NCI-H1436 treated with DMSO at 0.1 percent for 48 hours (cell line): ENCODE data around the gene MTA1.

Experiments used
- DNase-seq: peaks from one replicate; lab custom pipeline; 2025; lab: John Stamatoyannopoulos, UW

MTA1 gene

DNA sequence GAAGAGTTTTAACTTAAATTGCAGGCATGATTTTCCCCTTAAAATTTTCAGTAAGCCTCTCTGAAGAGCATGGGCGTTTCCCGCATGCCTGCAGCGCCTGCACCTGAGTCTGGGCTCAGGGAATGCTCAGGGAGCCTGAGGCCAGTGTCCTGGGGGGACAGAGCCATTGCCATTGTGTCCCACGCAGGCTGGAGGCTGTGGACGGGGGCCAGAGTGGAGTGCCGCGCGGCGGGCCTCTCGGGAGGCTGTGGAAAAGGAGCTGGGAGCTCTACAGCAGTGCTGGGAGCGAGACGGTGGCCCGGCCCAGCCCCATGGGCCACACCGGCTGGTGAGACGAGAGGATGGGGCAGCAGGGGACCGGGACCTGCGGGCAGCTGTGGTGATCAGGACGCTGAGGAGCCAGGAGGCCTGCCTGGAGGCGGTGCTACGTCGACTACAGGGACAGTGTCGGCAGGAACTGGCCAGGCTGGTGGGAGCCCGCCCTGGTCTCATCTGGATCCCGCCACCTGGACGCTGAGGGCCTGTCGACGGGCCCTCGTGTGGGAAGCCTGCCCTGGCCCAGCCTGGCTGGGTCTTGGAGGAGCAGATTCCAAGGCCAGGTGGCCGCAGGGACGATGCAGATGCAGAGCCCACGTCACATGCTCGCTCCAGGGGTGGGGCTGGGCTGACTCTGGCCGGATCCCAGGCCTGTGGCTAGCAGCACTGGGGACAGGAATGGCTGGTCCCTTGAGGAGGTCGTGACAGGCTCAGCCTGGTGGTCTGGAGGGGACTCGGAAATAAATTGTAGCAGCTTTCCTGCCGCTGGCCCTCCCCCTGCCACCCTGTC, 79.0 kb downstream of the MTA1 start:
- DNase-seq = no peak

GRCh38 chr14:105499256-105500035, 79.8 kb downstream of the MTA1 start:
- DNase-seq = no peak

- DNase-seq = no peak
These were observed 80.6 kb downstream of the MTA1 start for GRCh38 chr14:105500036-105500725.

DNA sequence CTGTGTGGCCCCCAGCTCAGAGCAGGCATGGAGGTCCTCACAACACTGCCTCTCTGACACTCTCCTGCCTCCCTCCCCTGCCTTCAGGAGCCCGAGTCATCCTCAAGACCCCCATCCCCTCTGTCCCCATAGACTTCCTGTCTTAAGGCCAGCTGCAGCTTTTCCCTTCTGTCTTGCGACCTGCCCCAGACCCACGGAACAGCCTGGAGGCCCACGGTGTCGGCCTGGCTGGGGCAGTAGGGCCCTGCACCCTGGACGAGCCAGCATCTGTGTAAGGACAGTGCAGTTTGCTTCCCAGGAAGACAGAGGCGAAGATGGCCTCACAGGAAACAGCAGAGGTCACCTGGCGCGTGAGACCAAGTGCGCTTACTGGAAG, 81.1 kb downstream of the MTA1 start:
- no peak for DNase-seq

GRCh38 chr14:105501504-105502291, 82.1 kb downstream of the MTA1 start:
- no peak for DNase-seq

- DNase-seq = no peak
These were observed 83.0 kb downstream of the MTA1 start for GRCh38 chr14:105502446-105503295.

DNA sequence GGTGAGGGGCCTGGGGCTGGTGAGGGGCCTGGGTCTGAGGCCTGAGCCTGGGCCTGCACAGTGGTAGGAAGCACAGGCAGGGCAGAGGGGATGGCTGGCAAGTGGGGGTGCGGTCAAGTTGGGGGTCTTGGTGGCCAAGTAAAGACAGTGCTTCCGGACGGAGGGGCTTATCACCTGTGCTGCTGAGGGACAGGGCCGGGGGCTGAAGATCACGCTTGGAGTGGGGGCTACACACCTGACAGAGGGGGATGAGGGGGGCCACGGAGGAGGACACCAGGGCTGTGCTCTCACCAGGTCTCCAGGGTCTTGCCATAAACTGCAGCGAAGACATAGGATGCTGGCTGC, 83.6 kb downstream of the MTA1 start:
- no peak for DNase-seq

GRCh38 chr14:105503935-105504692, 84.5 kb downstream of the MTA1 start:
- DNase-seq = no peak

GRCh38 chr14:105505101-105505500, 85.5 kb downstream of the MTA1 start:
- DNase-seq = no peak

- no peak for DNase-seq
These were observed 87.6 kb downstream of the MTA1 start for GRCh38 chr14:105507247-105507646.

- no peak for DNase-seq
These were observed 88.4 kb downstream of the MTA1 start for GRCh38 chr14:105508069-105508468.

DNA sequence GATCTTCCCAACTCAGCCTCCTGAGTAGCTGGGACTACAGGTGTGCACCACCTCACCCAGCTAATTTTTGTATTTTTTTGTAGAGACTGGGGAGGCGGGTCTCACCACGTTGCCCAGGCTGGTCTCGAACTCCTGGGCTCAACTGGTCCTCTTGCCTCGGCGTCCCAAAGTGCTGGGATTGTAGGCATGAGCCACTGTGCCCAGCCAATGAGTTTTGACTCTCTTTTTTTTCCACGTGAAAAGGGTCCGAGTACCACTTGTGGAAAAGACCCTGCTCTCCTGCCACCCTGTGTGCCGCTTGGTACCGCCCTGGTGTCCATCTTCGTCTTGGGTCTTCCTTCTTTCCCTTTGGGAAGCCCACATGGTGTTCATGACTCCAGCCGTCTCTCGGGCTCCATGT, 89.0 kb downstream of the MTA1 start:
- no peak for DNase-seq

GRCh38 chr14:105517096-105517495, 97.5 kb downstream of the MTA1 start:
- no peak for DNase-seq

DNA sequence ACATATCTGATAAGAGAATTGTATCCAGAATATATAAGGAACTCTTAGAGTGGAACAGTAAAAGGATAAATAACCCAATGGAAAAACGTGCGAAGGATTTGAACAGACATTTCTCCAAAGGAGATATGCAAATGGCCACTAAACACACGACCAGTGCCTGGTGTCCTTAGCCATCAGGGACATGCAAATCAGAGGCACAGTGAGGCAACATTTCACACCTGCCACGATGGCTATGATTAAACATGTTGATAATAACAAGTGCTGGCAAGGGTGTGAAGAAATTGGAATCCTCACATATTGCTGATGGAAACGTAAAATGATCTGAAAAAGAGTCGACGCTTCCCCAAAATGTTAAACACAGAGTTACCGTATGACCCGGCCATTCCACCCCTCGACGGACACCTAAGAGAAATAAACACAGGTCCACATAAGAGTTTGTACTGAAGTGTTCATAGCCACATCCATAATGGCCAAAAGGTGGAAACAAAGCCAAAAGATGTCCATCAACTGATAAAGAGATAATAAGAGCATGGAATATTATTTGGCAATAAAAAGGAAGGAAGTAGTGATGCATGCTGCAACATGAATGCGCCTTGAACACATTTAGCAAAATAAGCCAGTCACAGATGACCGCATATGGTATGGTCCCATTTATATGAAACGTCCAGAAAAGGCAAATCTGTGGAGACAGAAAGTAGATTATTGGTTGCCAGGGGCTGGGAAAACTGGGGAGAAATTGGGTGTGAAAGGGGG, 100.5 kb downstream of the MTA1 start:
- no peak for DNase-seq
